ENCODE measurements around the gene KLHDC10.

- TF ChIP-seq POLR2AphosphoS5 (IDR thresholded peaks at IDR 0.05; ENCODE audit: low read depth, low read length) (no peak), TAF1 (IDR thresholded peaks at IDR 0.05; ENCODE audit: borderline replicate concordance, insufficient read depth, low read length) (no peak), SIN3A (IDR thresholded peaks at IDR 0.05; ENCODE audit: borderline replicate concordance, insufficient read depth, low read length) (no peak), REST (IDR thresholded peaks at IDR 0.05; ENCODE audit: insufficient read depth in 1 of 2, low read depth in 2 of 2, low read length in 2 of 2) (no peak)
These were observed 109.3 kb downstream of the KLHDC10 start for GRCh38 chr7:130179631-130180030.
